GM18519 (cell line): ENCODE data around the gene TKTL1.

Source experiments
- ATAC-seq: cut with Tn5 transposase; IDR thresholded peaks from one replicate; pipeline ENCODE4 v1.9.1; 2021; ENCODE audit warnings: mild to moderate bottlenecking, moderate library complexity; ENCODE audit not compliant: unreplicated experiment, low FRiP score

The TKTL1 gene

DNA sequence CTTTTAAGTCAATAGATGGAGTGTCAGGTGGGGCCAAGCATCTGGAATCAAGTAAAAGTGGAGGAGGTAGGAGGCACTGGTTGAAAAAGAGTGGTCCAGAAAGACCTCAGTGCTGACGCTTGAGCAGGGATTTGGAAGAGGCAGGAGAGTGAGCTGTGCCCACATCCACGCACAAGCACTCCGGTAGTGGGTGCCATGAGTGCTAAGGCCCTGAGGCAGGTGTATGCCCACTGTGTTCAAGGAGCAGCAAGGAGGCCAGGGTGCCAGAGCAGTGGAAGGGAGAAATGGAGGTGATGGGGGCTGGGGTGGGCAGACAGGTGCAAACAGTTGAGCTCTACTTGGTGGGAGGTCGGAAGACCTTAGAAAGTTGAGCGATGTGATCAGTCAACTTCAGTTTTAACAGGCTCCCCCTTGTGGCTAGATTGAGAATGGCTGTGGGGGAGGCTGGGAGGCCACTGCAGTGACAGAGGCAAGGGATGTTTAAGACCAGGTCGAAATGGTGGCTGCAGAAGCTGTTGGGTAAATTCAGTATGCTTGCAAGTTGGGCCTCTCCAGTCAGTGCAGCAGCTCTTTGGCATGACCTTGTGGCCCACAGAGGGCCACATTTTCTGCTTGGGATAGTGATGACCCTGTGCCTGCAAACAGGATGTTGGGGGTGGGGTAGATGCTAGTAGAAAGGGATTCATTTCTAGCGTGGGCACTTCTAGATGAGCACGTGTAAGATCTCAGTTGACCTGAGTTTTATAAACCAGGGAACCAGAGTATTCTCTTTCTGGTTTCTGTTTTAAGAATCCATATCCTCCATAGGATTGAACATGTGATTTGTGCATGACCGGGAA is 12.7 kb downstream of the TKTL1 start:
- ATAC-seq, result no peak

DNA sequence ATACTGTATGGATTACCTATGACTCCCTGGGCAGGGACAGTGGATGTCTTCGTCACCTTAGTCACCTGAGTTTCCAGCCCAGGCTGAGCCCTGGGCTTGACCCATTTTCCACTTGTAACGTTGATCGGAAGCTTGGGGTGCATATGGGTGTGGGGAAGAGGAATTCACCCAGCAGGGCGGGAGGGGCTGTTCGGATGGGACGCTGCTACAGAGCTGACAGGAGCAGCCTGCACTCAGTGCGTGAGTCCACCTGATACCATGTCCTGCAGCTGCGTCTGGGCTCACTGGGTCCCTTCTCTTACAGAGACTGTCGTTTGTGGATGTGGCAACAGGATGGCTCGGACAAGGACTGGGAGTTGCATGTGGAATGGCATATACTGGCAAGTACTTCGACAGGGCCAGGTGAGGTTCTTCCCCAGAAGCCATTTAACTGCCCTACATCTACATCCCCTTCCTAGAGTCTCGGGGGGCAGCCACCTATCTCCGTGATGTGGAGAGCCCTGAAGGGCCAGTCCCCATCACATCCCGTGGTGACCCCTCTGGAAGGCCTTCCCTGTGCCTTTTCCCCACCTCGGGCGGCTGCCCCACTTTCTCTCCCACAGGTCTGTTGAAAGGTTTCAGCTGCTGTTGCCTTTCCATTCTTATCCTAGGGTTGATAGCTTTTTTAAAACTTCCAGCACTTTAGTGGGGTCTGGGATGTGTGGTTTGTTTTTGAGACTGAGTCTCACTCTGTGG is 13.6 kb downstream of the TKTL1 start:
- no peak for ATAC-seq

- no peak for ATAC-seq
Measured at GRCh38 chrX:154310616-154311536, 15.3 kb downstream of the TKTL1 start.

GRCh38 chrX:154312116-154312515 is 16.5 kb downstream of the TKTL1 start:
- no peak for ATAC-seq

GRCh38 chrX:154313147-154313546 is 17.6 kb downstream of the TKTL1 start:
- no peak for ATAC-seq

GRCh38 chrX:154315416-154315815 is 19.8 kb downstream of the TKTL1 start:
- ATAC-seq, result no peak

- ATAC-seq, result no peak
Measured at GRCh38 chrX:154317391-154317995, 21.9 kb downstream of the TKTL1 start.

DNA sequence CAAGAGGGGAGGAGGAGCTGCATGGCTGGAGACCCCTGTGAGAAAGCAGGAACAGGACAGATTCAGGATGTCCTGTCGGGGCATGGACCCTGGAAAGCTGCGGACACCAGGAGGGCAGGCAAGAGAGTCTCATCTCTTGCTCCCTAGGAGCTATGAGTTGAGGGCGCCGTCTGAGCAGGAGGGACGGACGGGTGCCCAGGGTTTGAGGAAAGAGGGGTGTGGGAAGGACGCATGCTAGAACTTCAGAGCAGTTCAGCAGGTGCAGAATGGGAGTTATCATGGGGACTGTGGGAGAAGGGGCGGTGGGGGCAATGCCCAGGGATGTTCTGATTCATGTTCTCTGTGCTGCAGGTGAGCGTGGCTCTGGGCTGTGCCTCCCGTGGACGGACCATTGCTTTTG is 24.8 kb downstream of the TKTL1 start:
- no peak for ATAC-seq

GRCh38 chrX:154321152-154321551 is 25.6 kb downstream of the TKTL1 start:
- ATAC-seq, result no peak

- no peak for ATAC-seq
Measured at GRCh38 chrX:154321594-154321993, 26.0 kb downstream of the TKTL1 start.

GRCh38 chrX:154322890-154323289 is 27.3 kb downstream of the TKTL1 start:
- ATAC-seq, result no peak

DNA sequence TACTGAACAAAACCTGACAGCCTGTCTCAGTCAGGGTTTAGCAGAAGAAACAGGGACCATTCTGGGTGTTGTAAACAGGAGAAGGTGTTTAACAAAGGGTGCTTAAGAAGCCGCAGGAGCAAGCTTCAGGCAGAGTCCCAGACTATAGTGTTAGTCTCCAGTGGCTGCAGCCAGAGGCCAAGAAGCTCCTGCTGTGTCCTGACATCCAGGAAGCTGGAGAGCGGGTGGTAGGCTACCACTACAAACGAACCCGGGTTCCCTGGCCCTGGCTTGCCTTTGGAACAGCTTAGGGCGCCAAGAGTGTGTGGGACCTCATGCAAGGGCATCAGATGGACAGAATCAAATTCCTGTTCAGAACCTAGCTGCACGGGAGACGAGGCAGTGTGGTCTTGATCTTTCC is 27.9 kb downstream of the TKTL1 start:
- ATAC-seq, result no peak

- ATAC-seq, result no peak
Measured at GRCh38 chrX:154325541-154325940, 29.9 kb downstream of the TKTL1 start.

GRCh38 chrX:154327038-154327820 is 31.6 kb downstream of the TKTL1 start:
- ATAC-seq, result no peak

GRCh38 chrX:154328646-154329045 is 33.1 kb downstream of the TKTL1 start:
- no peak for ATAC-seq

DNA sequence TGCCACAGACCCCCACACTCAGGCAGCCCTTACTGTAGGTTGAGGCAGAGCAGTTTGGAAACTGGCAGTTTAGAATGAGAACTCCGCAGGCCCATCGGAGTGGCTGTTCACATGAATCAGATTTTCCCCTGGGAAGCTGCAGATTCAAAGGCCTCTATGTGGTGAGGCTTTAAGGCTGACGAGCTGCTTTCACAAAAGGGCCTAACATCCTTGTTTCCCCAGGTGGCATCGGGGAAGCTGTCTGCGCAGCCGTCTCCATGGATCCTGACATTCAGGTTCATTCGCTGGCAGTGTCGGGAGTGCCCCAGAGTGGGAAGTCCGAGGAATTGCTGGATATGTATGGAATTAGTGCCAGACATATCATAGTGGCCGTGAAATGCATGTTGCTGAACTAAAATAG is 33.7 kb downstream of the TKTL1 start:
- ATAC-seq, result no peak

DNA sequence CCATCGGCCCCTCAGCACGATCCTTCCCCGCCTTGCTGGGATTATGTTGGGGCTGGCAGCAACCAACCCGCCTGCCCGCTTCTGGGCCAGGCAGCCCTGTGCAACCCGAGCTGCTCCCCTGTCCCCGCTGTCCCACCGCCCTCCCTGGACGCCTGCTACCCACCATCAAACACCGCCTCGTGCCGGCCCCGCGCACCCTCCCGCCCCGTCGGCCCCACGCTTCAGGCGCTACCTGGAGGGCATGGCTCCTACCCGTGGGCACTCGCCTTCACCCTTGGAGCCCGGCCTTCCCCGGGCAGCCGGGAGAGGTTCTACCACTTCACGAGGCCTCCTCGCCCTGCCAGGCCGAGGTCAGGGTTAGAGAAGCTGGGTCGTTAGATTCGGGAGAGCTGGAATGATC is 37.0 kb downstream of the TKTL1 start:
- ATAC-seq, result no peak

- no peak for ATAC-seq
Measured at GRCh38 chrX:154333116-154333515, 37.5 kb downstream of the TKTL1 start.

GRCh38 chrX:154333837-154334271 is 38.3 kb downstream of the TKTL1 start:
- ATAC-seq, result no peak

DNA sequence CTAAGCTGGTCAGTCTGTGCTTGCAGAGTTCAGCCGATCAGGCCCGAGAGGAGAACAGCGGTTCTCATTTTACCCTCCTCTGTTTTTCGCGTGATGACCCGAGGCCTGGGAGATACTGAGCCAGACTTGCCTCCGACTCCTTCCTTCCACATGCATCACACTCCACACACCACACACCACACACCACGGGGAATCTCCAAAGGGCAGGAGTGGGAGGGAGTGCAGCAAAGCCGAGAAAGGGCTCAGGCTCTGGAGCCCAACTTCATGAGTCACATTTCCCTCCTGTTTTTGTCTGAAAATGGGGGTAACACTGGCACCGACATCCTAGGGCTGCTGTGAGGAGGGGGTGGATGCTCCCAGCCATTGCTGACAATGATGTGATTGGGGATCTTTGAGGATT is 38.9 kb downstream of the TKTL1 start:
- no peak for ATAC-seq
